ENCODE measurements around the gene ZNF628.

Gene ZNF628

DNA sequence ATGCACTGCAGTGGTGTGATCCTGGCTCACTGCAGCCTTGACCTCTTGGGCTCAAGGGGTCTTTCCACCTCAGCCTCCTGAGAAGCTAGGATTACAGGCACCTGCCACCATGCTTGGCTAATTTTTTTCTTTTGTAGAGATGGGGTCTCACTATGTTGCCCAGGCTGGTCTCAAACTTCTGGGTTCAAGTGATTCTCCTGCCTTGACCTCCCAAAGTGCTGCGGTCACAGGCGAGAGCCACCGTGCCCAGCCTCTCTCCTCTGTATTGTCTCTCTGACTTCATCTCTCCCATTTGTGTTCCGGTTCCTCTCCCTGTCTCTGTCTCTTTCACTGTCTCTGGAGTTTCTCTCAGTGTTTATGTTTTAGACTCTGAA, 10.2 kb upstream of the ZNF628 start:
- no peak for DNase-seq

DNA sequence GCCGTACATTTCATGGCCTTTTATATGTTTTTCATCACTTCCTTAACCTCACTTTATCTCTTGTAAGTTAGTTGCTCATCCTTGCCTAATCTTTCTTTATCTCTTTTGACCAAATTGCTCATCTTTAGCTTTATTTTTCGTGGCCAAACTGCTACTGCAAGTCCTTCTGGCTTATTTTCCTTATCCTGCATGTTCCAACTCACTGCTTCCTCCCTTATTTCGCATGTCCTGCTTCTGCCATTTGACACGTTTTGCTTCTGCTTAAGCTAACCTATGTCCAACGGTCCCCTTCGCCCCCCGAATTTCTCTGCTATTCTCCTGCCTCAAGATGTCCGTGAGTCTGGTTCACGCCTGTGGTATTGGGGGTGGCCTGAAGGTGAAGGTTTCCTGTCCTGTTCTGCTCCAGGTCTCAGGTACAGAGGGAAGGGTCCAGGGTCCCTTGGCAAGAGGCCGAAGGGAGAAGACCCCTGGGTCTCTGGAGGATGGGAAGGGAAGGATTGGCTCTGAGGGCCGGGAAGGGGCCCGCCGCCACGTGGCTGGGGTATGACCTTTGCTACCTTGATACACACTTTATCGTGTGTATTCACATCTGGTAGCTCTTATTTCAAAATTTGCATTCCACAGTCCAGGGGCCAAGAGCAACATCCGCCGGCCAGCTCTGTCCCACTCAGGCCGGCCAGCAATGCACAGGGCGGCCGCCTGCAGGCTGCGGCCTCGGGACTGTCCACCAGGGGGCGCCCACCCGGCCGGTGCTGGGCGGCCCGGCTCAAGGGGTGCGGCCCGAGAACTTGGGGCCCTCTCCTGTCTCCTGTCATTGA, 9.0 kb upstream of the ZNF628 start:
- no peak for DNase-seq

DNA sequence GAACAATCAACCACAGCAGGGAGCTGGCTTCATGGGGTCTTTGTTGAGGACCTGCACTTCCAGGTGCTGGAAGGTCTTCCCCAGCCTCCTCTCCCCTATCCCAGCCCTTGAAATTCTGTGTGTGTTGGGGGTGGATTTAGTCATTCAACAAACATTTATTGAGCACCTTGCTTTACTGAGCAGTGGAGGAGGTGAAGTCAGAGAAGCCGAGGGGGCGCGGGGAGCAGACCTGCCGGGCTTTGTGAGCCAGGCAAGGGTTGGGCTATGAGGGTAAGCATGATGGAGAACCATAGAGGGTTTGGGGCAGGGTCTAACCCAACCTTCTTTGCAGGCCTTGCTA, 8.4 kb upstream of the ZNF628 start:
- DNase-seq = no peak

DNA sequence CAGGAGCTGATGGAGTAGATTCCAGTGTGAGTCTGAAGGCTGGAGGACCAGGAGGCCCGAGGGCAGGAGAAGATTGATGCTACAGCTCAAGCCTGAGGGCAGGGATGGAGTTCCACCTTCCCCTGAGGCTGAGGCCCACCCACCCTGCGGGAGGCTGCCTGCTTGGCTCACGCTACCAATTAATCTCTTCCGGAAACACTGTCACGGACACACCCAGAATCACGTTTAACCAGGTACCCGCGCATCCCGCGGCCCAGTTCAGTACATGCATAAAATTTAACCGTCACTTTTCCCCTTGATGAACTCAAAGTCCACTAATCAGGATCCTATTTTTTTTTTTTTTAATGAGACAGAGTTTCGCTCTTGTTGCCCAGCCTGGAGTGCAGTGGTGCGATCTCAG, 5.2 kb upstream of the ZNF628 start:
- DNase-seq = no peak

DNA sequence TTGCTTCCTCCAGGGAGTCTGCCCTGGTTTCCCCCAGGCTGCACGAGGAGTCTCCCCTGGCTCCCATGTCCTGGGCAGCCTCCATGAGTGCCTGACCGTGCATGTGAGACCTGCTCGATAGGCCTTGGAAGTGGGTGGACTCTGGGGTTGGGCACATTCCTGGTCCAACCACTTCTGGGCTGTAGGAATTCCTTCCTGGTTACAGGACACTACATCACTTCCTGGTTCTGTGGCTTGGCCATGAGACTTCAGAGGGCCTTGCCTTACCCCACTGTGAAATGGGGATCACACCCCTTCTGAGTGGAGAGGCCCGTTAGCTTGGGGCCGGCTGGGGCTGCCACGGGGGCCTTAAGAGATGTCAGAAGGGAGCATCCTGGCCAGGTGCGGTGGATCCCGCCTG, 4.0 kb upstream of the ZNF628 start:
- DNase-seq = no peak

DNA sequence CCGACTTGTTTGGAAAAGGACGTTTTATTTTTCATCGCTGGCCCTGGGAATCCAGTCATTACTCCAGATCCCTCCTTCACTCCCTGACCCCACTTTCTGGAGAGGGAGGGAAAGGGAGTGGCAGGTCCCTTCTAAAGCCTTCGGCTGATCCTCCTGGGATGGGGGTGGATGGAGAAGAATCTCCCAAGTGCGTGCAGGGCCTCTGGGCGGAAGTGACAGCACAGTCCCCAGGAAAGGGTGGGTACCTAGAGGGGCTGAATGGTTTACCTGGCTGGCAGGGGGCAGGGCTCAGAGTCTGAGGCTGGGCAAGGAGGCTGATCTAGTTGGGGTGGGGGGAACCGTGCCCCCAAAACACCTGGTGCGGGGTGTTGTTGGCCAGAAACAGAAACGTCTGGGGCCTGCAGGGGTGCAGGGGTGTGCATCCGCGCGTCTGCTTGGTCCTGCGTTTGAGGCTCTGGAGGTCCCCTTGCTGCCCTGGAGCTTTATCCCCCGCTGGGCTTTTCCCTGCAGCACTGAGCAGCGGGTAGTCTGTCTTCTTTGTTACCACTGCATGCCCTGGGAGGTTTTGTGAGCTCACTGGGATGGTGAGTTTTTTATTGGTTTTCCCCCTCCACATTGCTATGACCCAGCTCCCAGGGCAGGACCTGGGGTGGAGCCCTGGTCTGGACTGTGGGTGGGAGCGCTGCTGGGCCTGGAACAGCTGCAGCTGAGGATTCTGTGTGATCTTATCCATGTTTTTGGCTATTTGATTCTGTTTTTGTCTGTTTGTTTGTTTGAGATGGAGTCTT, 3.0 kb upstream of the ZNF628 start:
- DNase-seq = no peak

DNA sequence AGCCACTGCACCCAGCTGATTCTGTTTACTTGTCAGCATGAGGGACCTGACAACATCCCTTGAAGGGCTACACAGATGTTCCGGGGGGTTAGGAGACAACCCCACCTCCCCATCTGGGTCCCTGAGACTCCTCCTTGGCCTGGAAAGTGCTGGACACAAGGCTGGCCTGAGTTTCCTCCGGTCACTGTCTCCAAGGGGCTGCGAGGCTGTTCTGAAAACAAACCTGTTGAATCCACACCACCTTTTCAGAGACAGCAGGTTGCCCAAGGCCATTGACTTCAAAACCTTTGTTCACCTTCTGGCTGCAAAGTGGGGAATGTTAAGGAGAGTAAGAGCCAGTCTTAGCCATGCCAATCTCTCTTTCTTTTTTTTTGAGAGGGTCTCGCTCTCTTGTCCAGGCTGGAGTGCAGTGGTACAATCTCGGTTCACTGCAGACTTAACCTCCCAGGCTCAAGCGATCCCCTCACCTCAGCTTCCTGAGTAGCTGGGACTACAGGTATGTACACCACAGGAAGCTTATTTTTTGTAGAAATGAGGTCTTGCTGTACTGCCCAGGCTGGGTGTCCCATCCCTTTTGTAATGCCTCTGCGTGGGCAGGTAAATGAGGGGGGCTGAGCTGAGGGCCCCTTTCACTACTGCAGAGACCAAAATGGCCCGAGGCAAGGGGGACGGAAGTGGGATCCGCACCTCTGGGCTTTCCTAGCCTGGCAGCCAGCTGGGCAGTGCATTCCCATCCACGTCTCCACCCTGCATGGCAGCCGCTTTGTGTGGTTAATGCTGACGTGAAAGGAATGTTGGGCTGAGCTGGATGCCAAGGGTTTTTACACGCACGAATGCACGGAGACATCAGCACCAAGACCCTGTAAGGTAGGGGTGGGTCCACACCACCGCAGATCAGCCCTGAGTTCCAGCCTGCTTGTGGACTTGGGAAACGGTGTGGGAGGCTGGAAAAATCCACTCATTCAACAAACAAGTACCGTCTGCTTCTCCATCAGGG, 1.9 kb upstream of the ZNF628 start:
- DNase-seq = no peak

DNA sequence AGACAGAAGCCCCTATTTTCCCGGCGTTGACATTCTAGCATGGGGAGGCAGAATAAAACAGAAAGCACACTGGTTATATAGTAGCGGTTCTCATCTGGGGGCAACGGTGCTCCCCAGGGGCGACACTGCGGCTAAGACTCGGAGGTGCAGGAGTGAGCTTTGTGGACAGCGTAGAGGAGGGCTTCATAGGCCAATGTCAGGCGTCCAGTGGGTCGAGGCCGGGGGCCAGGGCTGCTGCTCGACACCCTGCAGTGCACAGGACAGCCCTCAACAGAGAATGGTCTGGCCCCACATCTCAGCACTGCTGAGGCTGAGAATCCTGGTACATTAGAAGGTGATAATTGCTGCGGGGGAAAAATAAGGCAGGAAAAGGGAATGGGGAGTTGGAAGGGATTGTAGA, 1.5 kb downstream of the ZNF628 start:
- DNase-seq = no peak

DNA sequence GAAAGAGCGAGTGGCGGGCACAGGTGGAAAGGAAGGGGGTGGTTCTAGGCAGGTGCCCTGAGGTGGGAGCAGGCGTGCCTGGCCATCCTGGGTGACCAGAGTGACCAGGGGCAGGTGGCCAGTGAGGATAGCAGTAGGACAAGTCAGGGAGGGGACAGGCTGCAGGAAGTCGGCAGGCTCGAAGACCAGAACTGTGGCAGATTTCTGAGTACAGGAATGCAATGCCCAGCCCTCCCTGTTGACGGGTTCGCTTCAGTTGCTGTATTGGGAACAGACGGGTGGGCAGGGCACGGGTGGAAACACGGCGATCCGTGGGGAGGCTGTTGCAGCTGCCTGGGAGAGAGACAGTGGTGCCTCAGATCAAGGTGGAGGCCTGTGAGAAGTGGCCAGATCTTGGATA, 1.9 kb downstream of the ZNF628 start:
- DNase-seq = no peak

DNA sequence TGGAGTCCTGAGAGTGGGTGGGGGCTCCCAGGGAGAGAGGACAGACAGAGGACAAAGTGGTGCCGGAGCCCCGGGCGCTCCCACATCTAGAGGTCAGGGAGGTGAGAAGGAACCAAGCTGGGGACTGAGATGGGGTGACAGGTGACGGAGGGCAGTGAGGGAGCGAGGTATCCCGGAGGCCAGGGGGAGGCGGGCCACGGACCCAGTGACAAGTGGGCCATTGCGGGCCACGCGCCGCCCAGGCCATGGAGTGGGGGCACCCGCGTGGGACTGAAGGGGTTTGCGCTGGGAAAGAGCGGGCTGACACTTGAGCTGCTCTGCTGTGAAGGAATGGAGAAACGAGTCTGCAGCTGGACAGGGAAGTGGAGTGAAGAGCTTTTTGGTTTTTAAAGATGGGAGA, 2.6 kb downstream of the ZNF628 start:
- DNase-seq = no peak

DNA sequence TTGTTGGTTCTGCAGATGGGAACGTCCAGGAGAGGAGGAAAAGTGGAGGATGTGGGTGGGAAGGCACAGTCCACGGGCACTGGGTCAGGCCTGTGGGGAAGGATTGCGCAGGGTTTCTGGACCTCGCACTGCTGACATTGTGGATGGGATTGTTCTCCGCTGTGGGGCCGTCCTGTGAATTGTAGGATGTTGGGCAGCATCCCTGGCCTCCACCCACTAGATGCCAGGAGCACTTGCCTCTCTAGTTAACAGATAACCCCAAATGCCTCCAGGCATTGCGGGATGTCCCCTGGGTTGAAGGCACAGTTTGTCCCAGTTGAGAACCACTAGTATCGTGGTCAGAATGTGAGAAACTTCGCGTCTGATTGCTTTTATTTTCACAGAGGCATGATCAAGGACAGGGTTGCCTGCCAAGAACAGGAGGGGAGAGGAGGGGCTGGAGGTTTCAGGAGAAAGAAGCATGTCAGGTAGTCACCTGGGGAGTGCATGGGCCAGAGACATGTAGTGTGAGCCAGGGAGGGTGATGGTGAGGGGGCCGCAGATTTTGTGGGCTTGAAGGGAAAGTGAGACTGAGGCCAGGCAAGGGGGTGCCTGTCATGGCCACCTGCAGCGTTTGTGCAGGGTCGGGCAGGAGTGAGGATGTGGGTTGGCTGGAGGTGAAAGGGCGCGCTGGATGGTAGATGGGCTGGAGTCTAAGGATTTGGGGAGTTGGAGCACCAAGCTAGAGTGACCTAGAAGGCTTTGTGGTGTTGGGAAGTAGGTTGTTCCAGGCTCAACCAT, 3.2 kb downstream of the ZNF628 start:
- no peak for DNase-seq

DNA sequence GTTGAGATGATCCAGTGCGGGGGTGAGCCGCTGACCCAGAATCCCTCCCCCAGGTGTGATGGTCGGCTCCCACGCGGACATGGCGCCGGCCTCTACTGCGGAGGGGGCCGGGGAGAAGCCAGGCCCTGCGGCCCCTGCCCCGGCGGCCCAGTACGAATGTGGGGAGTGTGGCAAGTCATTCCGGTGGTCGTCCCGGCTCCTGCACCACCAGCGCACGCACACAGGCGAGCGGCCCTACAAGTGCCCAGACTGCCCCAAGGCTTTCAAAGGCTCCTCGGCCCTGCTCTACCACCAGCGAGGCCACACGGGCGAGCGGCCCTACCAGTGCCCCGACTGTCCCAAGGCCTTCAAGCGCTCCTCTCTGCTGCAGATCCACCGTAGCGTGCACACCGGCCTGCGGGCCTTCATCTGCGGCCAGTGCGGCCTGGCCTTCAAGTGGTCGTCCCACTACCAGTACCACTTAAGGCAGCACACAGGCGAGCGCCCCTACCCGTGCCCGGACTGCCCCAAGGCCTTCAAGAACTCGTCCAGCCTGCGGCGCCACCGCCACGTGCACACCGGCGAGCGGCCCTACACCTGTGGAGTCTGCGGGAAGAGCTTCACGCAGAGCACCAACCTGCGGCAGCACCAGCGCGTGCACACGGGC, 4.9 kb downstream of the ZNF628 start:
- DNase-seq = no peak

DNA sequence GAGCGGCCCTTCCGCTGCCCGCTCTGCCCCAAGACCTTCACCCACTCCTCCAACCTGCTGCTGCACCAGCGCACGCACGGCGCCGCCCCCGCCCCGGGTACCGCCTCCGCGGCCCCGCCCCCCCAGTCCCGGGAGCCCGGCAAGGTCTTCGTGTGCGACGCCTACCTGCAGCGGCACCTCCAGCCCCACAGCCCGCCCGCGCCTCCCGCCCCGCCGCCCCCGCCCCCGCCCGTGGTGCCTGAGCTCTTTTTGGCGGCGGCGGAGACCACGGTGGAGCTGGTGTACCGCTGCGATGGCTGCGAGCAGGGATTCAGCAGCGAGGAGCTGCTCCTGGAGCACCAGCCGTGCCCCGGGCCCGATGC, 5.4 kb downstream of the ZNF628 start:
- DNase-seq = no peak

DNA sequence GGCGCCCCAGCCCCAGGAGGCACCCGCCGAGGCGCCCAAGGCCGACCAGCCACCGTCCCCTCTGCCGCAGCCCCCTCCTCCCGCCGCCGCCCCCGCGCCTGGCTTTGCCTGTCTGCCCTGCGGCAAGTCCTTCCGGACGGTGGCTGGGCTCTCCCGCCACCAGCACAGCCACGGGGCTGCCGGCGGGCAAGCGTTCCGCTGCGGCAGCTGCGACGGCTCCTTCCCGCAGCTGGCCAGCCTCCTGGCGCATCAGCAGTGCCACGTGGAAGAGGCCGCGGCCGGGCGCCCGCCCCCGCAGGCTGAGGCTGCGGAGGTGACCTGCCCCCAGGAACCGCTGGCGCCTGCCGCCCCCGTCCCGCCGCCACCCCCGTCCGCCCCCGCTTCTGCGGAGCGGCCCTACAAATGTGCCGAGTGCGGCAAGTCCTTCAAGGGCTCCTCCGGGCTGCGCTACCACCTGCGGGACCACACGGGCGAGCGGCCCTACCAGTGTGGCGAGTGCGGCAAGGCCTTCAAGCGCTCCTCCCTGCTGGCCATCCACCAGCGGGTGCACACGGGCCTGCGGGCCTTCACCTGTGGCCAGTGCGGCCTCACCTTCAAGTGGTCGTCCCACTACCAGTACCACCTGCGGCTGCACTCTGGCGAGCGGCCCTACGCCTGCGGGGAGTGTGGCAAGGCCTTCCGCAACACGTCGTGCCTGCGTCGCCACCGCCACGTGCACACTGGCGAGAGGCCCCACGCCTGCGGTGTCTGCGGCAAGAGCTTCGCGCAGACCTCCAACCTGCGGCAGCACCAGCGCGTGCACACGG, 5.9 kb downstream of the ZNF628 start:
- DNase-seq = no peak

DNA sequence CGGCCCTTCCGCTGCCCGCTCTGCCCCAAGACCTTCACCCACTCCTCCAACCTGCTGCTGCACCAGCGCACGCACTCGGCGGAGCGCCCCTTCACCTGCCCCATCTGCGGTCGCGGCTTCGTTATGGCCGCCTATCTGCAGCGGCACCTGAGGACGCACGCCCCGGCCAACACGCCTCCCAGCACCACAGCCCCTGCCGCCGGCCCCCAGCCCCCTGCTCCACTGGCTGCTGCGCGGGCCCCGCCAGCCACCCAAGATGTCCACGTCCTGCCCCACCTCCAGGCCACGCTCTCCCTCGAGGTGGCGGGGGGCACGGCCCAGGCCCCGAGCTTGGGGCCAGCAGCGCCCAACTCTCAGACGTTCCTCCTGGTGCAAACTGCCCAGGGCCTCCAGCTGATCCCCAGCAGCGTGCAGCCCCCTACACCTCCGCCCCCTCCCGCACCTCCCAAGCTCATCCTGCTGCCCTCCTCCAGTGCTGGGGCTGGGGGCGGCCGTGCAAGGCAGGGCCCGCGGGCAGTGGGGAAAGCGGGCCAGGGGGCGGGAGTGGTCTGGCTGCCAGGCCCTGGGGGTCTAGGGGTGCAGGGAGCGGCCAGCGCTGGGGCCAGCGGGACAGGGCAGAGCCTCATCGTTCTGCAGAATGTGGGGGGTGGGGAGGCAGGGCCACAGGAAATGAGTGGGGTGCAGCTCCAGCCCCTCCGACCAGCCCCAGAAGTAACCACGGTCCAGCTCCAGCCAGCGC, 6.7 kb downstream of the ZNF628 start:
- no peak for DNase-seq

DNA sequence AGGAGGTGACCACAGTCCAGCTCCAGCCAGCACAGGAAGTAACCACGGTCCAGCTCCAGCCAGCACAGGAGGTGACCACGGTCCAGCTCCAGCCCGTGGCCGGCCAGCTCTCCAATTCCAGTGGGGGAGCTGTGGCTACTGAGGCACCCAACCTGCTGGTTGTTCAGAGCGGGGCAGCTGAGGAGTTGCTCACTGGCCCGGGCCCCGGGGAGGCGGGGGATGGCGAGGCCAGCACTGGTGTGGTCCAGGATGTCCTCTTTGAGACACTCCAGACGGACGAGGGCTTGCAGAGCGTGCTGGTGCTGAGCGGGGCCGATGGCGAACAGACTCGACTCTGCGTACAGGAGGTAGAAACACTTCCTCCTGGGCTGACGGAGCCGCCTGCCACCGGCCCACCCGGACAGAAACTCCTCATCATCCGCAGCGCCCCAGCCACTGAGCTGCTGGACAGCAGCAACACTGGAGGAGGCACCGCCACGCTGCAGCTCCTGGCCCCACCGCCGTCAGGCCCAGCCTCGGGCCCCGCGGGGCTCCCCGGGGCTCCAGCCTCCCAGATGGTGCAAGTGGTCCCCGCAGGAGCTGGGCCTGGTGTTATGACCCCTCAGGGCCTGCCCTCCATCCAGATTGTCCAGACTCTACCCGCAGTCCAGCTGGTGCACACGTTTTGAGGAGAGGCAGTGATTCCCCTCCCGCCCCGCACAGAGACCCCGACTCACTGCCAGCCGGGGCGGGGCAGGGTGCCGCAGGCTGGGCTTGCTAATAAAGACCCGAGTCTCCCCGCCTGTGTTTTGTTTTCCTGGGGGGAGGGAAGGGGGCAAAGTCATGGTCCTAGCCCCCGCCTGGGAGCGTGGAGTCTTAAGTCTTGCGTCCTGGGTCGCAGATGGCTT, 7.5 kb downstream of the ZNF628 start:
- DNase-seq = no peak

DNA sequence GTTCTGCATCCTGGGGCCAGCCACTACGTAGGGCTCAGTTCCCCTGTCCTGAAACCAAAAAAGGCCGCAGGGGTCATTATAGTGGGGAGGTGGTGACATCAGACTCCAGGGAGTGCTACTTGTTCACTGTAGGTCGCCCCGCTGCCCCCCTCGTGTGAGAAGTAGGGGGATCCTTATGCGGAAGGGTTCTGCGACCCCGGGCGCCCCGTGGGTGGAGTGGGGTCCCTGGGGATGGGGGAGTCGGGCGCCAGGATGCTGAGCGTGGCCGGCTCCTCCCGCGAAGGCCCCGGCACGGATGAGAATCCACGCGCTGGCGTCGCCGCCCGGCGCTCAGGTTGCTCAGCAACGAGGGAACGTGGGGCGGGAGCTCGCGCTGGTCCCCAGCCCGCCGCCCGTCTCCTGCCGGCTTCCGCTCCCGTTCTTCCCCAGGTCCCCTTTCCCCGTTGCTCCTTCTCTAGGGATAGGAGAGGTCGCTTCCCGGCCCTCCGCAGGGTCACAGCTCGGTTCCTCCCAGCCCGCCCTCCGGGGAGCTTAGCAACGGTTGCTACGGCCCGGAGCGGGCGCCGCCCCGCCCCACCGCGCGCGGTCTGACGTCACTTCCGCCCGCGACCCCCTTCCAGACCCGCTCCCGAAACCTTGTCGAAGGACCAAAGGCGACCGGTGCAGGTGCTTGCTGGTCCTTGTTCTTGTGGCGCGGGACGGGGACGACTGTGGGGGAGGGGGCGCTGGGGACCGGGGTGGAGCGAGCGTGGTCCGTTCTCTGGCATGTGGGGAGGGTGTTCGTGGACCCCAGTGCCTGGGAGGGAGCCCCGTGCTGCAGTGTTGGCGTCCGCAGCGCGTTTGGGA, 8.4 kb downstream of the ZNF628 start, which contains the start of gene NAT14:
TSS of gene NAT14 (plus strand) at position 596 of the 846 bp plus-strand sequence. CDS start 521 bp downstream, outside the sequence.
- DNase-seq = peak; percentile 65

DNA sequence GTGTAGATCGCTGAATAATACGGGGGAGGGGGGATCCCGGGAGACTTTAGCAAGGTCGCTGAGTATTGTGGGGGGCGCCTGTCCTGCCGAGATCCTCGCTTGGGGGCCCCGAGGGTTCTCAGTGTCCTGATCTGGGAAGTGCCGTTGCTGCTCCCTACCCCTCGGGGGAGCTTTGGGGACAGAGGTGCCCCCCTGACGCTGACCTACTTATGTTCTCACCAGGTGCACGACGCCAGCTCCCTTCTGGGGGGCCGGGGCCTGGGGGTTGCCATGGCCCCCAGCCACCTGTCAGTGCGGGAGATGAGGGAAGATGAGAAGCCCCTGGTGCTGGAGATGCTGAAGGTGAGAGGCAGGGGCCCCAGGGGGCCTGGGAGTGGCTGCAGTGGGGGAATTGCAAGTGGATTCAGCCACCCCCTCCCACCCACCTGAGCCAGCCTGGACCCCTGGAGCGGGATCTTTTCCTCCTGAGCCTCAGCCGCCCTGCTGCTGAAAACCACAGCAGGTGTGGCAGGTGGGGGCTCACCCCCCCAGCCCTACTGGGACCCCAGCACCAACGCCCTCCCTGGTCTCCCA, 9.1 kb downstream of the ZNF628 start:
- DNase-seq = no peak

Data from NCI-H510A (cell line).